ENCODE results near the gene FBH1. TPM values are rescaled to one million over a fixed set of nuclear protein-coding genes. Genes with fewer than 3 reads are reported as not detected.

Gene FBH1
- total RNA-seq, 2 donors from 2014 or later: 30.9 to 63.6 TPM

DNA sequence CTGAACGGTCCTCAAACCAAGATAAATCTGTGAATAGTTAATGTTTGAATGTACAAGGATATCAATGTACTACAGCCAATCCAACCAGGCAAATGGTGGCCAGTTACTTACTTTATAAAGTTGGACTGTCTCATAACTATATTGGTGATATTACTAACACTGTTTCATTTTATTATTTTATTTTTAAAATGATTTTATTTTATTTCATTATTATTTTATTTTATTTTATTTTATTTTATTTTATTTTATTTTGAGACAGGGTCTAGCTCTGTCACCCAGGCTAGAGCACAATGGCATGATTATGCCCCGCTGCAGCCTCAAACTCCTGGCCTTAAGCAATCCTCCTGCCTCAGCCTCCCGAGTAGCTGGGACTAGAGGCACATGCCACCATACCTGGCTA lies 80.5 kb downstream of the FBH1 start:
- Histone ChIP-seq H3K4me1 (peaks cover 73% of the 10 kb centered on the region), H3K36me3 (replicated peaks in 1 of 2; ENCODE audit: insufficient read depth in 1 of 2, low read depth in 2 of 2) (no peaks in the 10 kb centered on the region), H3K9me3 (no peaks in the 10 kb centered on the region), H3K4me3 (no peak overlapping the region), H3K27ac (peak overlapping the region; percentile 79 to 90 (median 86)), H3K27me3 (no peaks in the 10 kb centered on the region)
- no peak for TF ChIP-seq POLR2A (IDR thresholded peaks at IDR 0.05)
- TF ChIP-seq, protein P1, sequence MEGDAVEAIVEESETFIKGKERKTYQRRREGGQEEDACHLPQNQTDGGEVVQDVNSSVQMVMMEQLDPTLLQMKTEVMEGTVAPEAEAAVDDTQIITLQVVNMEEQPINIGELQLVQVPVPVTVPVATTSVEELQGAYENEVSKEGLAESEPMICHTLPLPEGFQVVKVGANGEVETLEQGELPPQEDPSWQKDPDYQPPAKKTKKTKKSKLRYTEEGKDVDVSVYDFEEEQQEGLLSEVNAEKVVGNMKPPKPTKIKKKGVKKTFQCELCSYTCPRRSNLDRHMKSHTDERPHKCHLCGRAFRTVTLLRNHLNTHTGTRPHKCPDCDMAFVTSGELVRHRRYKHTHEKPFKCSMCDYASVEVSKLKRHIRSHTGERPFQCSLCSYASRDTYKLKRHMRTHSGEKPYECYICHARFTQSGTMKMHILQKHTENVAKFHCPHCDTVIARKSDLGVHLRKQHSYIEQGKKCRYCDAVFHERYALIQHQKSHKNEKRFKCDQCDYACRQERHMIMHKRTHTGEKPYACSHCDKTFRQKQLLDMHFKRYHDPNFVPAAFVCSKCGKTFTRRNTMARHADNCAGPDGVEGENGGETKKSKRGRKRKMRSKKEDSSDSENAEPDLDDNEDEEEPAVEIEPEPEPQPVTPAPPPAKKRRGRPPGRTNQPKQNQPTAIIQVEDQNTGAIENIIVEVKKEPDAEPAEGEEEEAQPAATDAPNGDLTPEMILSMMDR (IDR thresholded peaks at IDR 0.05): no peak
- ATAC-seq: no peak
- no peak for DNase-seq
- 68 to 71% methylated on average over 3 of the region's 3 CpGs for WGBS, 2 donors
- intact Hi-C loops (cut with DNase I): no loop called here

DNA sequence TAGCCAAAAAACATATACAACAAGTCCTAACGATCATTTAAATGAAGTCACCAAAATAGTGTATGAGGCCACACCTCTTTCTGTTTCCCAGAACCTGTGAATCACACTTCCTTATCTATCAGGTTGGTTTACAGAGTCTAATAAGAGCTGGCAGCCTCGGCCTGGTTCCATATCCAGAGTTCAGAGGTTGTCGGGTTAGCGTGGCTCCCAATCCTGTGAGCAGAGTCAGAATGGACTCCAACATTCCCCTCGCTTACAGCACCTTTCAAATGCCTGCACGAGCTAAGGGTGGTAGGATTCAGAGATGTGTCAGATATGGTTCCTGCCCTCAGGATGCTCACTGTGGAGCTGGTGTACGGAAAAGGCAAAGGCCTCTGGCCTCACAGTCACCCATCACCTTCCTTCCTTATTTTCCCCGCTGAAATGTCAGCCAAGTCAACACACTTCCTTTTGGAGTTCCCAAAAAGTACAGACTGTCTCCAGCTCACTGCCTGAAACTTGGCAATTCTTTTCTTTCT lies 81.3 kb downstream of the FBH1 start:
- peak overlapping the region; percentile 79 to 90 (median 86) for H3K27ac ChIP-seq
- WGBS, 2 donors: 10 to 20% methylated on average over 8 of the region's 8 CpGs
- no peak overlapping the region for H3K4me3 ChIP-seq
- H3K36me3 ChIP-seq (replicated peaks in 1 of 2; ENCODE audit: insufficient read depth in 1 of 2, low read depth in 2 of 2): no peaks in the 10 kb centered on the region
- peak; percentile 94 for ATAC-seq
- no peaks in the 10 kb centered on the region for H3K9me3 ChIP-seq
- TF ChIP-seq, protein P1 (IDR thresholded peaks at IDR 0.05): no peak
- peak in 1 of 3 donors; percentile 25 for TF ChIP-seq POLR2A (IDR thresholded peaks at IDR 0.05)
- H3K27me3 ChIP-seq: no peaks in the 10 kb centered on the region
- DNase-seq: peak; percentile 81 to 91 (median 87)
- peaks cover 73% of the 10 kb centered on the region for H3K4me1 ChIP-seq
- intact Hi-C loops (cut with DNase I): no loop called here

DNA sequence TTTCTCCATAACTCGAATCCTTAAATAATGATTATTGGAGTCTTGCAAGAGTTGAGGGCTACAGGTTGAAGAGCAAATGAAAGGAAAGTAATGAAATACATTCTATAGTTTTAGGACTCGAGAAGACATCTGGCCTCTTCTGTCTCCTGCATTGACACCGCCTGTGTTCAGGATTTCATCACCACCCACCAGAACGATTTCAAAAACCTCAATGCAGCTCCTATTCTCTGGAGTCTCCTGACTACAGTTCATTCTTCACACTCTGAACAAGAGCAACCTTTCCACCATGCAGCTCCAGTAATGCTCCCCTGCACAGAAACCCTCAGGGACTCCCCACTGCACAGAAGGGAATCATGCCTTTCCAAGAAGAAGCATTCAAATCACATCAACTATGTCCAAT lies 81.8 kb downstream of the FBH1 start:
- H3K4me3 ChIP-seq: no peak overlapping the region
- DNase-seq (no peak), ATAC-seq (no peak)
- WGBS, 2 donors: 58 to 70% methylated on average over 4 of the region's 4 CpGs
- no peaks in the 10 kb centered on the region for H3K9me3 ChIP-seq
- H3K27ac ChIP-seq: peak overlapping the region; percentile 79 to 90 (median 86)
- intact Hi-C loops (cut with DNase I): no loop called here
- no peaks in the 10 kb centered on the region for H3K27me3 ChIP-seq
- H3K36me3 ChIP-seq (replicated peaks in 1 of 2; ENCODE audit: insufficient read depth in 1 of 2, low read depth in 2 of 2): no peaks in the 10 kb centered on the region
- H3K4me1 ChIP-seq: peaks cover 73% of the 10 kb centered on the region
- TF ChIP-seq POLR2A (IDR thresholded peaks at IDR 0.05): no peak
- TF ChIP-seq, protein P1 (IDR thresholded peaks at IDR 0.05): no peak

DNA sequence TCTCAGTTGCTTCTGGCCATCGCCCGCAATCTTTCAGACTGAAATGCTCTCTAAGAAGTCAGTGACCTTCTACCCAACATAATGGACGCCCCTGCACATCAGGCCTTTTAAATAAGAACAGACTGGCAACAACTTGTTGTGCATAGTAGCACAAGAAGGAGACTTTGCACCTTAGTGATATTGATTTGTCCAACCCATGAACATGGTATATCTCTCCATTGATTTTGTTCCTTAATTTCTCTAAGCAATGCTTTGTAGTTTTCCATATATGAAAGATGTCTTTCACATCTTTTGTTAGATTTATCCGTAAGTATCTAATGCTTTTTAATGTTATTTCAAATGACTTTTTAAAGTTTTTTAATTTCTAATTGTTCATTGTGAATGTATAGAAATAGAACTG lies 83.0 kb downstream of the FBH1 start:
- Histone ChIP-seq H3K27me3 (no peaks in the 10 kb centered on the region), H3K36me3 (replicated peaks in 1 of 2; ENCODE audit: insufficient read depth in 1 of 2, low read depth in 2 of 2) (no peaks in the 10 kb centered on the region), H3K27ac (no peak overlapping the region), H3K4me3 (no peak overlapping the region), H3K4me1 (peaks cover 75% of the 10 kb centered on the region), H3K9me3 (no peaks in the 10 kb centered on the region)
- WGBS, 2 donors: 72 to 97% methylated on average over 4 of the region's 4 CpGs
- no peak for ATAC-seq
- DNase-seq: no peak
- intact Hi-C loops (cut with DNase I): no loop called here
- TF ChIP-seq POLR2A (IDR thresholded peaks at IDR 0.05): no peak
- TF ChIP-seq, protein P1 (IDR thresholded peaks at IDR 0.05): no peak

All from body of pancreas (tissue), 4 donors.